ENCODE data around the gene TSPAN32.

DNA sequence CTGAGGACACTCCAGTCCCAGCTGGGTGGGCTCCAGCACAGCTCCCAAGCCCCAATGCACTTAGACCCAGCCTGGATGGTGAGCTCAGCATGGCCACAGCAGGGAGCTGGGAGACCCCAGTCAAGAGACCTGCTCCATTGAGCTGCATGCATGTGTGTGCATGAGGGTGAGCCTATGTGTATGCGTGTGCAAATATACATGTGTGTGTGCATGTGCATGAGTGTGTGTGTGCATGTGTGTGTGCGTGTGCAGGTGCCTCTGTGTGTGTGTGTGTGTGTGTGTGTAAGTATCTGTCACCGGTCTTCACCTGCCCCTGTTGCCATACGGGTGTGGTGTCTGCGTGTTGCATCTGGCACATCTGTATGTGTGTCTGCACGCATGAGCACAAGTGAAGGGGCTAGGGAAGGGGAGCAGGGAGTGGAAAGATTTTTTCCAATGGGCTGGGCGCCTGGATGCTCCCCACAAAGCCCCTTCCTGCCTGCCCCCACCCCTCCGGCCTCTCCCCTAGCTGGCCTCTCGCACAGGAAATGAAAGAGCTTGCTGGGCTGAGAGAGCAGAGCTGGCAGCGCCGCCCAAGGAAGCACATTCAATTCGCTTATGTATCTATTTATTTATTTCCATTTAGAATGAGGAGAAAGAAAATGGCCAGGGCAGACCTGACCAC is 4.1 kb downstream of the TSPAN32 start:
- no peak for TF ChIP-seq ZNF416 (tag by site-specific recombination; IDR thresholded peaks at IDR 0.05)
- TF ChIP-seq, protein P1, sequence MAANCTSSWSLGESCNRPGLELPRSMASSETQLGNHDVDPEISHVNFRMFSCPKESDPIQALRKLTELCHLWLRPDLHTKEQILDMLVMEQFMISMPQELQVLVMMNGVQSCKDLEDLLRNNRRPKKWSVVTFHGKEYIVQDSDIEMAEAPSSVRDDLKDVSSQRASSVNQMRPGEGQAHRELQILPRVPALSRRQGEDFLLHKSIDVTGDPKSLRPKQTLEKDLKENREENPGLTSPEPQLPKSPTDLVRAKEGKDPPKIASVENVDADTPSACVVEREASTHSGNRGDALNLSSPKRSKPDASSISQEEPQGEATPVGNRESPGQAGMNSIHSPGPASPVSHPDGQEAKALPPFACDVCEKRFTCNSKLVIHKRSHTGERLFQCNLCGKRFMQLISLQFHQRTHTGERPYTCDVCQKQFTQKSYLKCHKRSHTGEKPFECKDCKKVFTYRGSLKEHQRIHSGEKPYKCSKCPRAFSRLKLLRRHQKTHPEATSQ (tag by site-specific recombination; IDR thresholded peaks at IDR 0.05) = no peak
- no peak for TF ChIP-seq ZNF571 (tag by site-specific recombination; IDR thresholded peaks at IDR 0.05)
- TF ChIP-seq, protein P2, sequence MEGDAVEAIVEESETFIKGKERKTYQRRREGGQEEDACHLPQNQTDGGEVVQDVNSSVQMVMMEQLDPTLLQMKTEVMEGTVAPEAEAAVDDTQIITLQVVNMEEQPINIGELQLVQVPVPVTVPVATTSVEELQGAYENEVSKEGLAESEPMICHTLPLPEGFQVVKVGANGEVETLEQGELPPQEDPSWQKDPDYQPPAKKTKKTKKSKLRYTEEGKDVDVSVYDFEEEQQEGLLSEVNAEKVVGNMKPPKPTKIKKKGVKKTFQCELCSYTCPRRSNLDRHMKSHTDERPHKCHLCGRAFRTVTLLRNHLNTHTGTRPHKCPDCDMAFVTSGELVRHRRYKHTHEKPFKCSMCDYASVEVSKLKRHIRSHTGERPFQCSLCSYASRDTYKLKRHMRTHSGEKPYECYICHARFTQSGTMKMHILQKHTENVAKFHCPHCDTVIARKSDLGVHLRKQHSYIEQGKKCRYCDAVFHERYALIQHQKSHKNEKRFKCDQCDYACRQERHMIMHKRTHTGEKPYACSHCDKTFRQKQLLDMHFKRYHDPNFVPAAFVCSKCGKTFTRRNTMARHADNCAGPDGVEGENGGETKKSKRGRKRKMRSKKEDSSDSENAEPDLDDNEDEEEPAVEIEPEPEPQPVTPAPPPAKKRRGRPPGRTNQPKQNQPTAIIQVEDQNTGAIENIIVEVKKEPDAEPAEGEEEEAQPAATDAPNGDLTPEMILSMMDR (tag by site-specific recombination; IDR thresholded peaks at IDR 0.05) = no peak
- no peak for TF ChIP-seq ZNF514 (tag by site-specific recombination; IDR thresholded peaks at IDR 0.05)
- TF ChIP-seq ZNF140 (tag by site-specific recombination; IDR thresholded peaks at IDR 0.05) = no peak
- no peak for TF ChIP-seq ZNF311 (tag by site-specific recombination; IDR thresholded peaks at IDR 0.05; ENCODE audit: borderline replicate concordance)
- no peak for TF ChIP-seq PRDM1 (tag by site-specific recombination; IDR thresholded peaks at IDR 0.05)
- TF ChIP-seq, protein P3, sequence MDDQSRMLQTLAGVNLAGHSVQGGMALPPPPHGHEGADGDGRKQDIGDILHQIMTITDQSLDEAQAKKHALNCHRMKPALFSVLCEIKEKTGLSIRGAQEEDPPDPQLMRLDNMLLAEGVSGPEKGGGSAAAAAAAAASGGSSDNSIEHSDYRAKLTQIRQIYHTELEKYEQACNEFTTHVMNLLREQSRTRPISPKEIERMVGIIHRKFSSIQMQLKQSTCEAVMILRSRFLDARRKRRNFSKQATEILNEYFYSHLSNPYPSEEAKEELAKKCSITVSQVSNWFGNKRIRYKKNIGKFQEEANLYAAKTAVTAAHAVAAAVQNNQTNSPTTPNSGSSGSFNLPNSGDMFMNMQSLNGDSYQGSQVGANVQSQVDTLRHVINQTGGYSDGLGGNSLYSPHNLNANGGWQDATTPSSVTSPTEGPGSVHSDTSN (CRISPR knock-in tag; IDR thresholded peaks at IDR 0.05) = no peak
